T-helper 17 cell (primary cell): ENCODE results near the gene ALDH1L2. TPM values are rescaled to one million over a fixed set of nuclear protein-coding genes. Genes with fewer than 3 reads are reported as not detected.
A peak's percentile ranks its signal among the peaks of the same experiment; 100 is the strongest.

Source experiments
- ATAC-seq: fragments of 150-1000 bp; cut with Tn5 transposase; 2 replicates; pipeline ENCODE4 v1.10.0; 2021; ENCODE audit warnings: mild to moderate bottlenecking, moderate library complexity
- DNase-seq, 3 donors: peaks; one replicate each; pipeline versions ENCODE4 v3.0.0 to v3.0.0-alpha.2; 2020 to 2021
- H3K9me3 ChIP-seq: one replicate; pipeline ENCODE4 v1.7.0; 2013; ENCODE audit warnings: low read length, mild to moderate bottlenecking; ENCODE audit not compliant: control insufficient read depth, poor library complexity, severe bottlenecking
- H3K27ac Mint-ChIP-seq: one replicate; pipeline ENCODE4 v1.8.0; 2022; ENCODE audit warnings: mild to moderate bottlenecking, moderate library complexity, mixed read lengths
- H3K27me3 Mint-ChIP-seq: one replicate; pipeline ENCODE4 v1.8.0; 2022; ENCODE audit warnings: mixed read lengths
- H3K36me3 Mint-ChIP-seq: one replicate; pipeline ENCODE4 v1.8.0; 2022; ENCODE audit warnings: low read depth, mixed read lengths
- H3K4me1 Mint-ChIP-seq: one replicate; pipeline ENCODE4 v1.8.0; 2022; ENCODE audit warnings: mild to moderate bottlenecking, mixed read lengths
- H3K4me3 Mint-ChIP-seq: one replicate; pipeline ENCODE4 v1.8.0; 2022; ENCODE audit warnings: mild to moderate bottlenecking, moderate library complexity, mixed read lengths
- total RNA-seq, 4 donors: library from RNA in 2 of 4; stranded (reverse) in 2 of 4; gene quantifications; one replicate each; pipeline ENCODE4 v1.2.3 and lab custom pipeline; 2022 to 2026

Gene ALDH1L2
- total RNA-seq (under 1 TPM in 1 of 2 donors, not detected in 1; 0.20 TPM), total RNA-seq (lab: John Stamatoyannopoulos, UW) (0.53 to 0.70 reads per million in 2 donors)

DNA sequence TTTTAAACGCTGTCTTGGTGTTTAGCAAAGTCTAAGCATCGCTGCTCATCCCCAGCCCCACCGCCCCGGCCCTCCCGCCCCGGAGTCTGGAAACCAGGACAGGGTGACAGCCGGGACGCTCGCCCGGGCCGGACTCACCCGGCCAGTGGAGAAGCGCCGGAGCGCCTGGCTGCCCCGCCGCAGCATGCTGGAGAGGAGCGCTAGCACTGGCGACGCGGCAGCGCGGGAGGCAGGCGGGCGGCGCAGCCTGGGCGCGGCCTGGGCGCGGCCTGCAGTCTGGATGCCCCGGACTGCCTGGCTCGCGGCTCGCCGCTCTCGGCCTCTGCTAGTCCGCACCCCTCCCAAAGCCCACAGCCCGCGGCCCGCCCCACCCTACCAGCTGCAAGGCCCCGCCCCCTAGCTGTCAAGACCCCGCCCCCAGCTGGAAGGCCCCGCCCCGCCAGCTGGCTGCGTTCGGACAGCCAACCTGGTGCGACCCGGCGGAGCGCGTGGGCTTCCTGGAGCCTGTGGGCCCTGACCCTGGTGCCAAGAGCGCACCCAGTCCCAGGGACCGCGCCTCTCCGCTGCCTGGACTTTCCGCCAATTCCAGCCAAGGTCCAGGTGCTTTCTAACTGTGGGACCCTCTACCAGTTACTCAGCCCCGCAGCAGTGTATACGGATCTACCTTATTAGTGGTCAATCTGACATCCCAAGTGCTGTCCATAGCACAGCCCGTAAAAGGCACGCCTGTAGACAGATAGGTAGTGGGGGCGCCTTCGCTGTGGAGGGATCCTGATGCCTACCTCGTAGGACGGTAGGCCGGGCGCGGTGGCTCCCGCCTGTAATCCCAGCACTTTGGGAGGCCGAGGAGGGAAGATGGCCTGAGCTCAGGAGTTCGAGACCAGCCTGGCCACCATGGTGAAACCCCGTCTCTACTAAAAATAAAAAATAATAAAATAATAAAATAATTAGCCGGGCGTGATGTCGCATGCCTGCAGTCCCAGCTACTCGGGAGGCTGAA lies at the start of gene ALDH1L2:
ALDH1L2 (minus strand) TSS at position 208 of the 1,000 bp plus-strand sequence; CDS start at position 186, 22 bp downstream.
- peaks cover 26% of the 10 kb centered on the region for H3K27me3 Mint-ChIP-seq
- H3K4me1 Mint-ChIP-seq = peaks cover 9% of the 10 kb centered on the region
- H3K4me3 Mint-ChIP-seq = peak within 1 kb of the TSS; percentile 83
- no peak within 1 kb of the TSS for H3K27ac Mint-ChIP-seq
- no peaks in the 10 kb centered on the region for H3K9me3 ChIP-seq
- peak; percentile 25 to 34 (median 28) for DNase-seq
- H3K36me3 Mint-ChIP-seq = peaks cover 2% of the 10 kb centered on the region
- ATAC-seq = peak; percentile 91

DNA sequence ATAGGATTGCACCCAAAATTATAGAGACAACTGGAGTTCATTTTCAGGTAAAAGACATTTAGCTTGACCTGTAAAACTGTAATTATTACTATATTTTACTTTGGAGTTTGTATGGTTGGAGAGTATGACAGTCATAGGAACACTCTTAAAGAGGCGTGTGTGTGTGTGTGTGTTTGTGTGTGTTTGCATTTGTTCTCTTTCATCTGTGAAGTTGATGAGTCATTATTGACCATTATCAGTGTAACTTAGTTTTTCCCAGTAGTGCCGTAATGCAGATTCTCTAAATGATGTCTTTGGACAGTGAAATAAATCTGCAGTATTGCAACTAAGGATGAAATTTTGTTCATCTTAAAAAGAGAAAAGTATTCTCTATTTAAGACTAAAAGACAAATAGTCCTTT lies 36.3 kb upstream of the ALDH1L2 start:
- H3K27ac Mint-ChIP-seq = no peak overlapping the region
- ATAC-seq (no peak), DNase-seq (no peak)
- no peaks in the 10 kb centered on the region for H3K27me3 Mint-ChIP-seq
- H3K9me3 ChIP-seq = no peaks in the 10 kb centered on the region
- H3K4me3 Mint-ChIP-seq = no peak overlapping the region
- H3K4me1 Mint-ChIP-seq = peaks cover 7% of the 10 kb centered on the region
- peaks cover 7% of the 10 kb centered on the region for H3K36me3 Mint-ChIP-seq

DNA sequence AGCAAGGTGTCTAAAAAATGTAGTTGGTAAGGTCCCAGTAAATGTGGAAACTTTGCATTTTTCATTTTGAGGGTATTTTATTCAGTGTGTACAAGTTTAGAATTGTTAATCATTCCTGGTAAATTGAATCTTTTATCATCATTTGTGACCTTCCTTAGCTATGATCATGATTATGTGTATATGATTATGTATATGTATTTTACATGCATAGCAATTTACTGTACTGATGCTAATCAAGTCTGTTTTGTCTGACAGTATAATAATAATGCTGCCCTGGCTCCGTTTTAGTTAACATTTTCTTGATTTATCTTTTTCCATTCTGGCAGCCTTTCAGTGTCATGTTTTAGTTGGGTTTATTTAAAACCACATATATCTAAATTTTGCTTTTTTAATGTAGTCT lies 32.7 kb upstream of the ALDH1L2 start:
- Mint-ChIP-seq H3K36me3 (peaks cover 11% of the 10 kb centered on the region), H3K27me3 (no peaks in the 10 kb centered on the region), H3K4me1 (peaks cover 20% of the 10 kb centered on the region), H3K27ac (no peak overlapping the region), H3K4me3 (no peak overlapping the region)
- H3K9me3 ChIP-seq = no peaks in the 10 kb centered on the region
- ATAC-seq (no peak), DNase-seq (no peak)

DNA sequence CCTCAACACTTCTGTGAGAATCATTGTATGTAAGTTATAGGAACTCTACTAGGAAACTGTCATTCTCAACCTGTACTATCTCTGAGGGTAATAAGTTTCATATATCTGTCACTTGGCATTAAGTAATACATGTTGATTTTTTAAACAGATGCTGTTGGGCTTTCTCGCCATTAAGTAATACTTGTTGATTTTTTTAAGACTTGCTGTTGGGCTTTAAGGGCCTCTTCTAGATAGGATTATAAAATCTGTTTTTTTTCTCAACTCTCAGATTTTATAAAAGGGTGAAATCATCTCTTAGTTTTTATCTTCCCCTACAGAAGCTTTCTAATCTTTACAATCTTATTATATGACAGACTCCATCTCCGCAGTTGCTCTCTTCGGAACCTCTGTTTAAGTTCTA lies 28.8 kb upstream of the ALDH1L2 start:
- peaks cover 5% of the 10 kb centered on the region for H3K36me3 Mint-ChIP-seq
- H3K4me1 Mint-ChIP-seq = peaks cover 39% of the 10 kb centered on the region
- H3K27ac Mint-ChIP-seq = no peak overlapping the region

DNA sequence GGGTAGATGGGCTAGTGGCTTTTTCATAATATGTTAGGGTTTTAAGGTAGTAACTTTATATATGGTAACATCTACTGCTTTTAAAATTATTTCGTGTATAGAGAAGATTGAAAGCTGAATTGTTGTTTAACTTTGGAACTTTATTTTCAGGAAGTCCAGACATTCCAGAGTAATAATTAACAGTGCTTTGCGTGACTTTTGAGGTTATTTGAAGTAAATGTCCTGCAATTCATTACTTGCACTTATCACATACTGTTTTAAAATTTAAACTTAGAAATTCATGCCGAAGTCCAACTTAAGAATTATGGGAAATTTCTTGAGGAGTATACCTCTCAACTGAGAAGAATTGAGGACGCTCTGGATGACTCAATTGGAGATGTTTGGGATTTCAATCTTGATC lies 26.6 kb upstream of the ALDH1L2 start:
- no peaks in the 10 kb centered on the region for H3K9me3 ChIP-seq
- Mint-ChIP-seq H3K4me3 (no peak overlapping the region), H3K36me3 (peaks cover 8% of the 10 kb centered on the region), H3K4me1 (peaks cover 32% of the 10 kb centered on the region), H3K27ac (no peak overlapping the region), H3K27me3 (no peaks in the 10 kb centered on the region)
- no peak for ATAC-seq
- DNase-seq = no peak

More for the DNA sequence above, 28.8 kb upstream of the ALDH1L2 start:
- Mint-ChIP-seq H3K4me3 (no peak overlapping the region), H3K27me3 (no peaks in the 10 kb centered on the region)
- ATAC-seq (no peak), DNase-seq (no peak)
- H3K9me3 ChIP-seq = no peaks in the 10 kb centered on the region

DNA sequence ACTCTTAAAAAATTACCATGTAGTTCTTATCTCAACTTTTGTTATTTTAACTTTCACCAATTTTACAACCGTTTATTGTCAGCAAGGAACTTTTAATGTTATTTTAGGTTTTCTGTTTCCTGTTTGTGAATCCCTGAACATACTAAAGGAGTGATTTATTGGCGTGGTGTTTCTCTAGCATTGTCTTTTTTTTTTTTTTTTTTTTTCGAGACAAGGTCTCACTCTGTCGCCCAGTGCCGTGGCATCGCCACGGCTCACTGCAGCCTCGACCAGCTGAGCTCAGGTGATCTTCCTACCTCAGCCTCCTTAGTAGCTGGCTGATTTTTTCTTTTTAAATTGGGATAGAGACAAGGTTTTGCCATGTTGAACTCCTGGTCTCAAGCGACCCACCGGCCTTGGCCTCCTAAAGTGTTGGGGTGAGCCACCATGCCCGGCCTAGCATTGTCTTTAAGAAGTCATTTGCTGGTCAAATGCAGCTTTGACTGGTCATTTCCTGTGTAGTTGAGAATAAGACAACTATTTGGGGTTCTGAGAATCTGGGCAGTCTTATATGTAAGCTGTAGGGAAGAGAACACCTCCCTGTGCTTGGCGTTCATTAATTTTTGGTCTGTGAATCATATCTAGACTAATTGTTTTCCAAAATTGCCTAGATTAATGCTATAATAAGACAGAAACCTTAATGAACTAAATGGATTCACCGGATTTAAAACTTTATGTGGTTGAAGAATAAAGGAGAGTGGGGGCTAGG lies 25.4 kb upstream of the ALDH1L2 start:
- ATAC-seq = no peak
- Mint-ChIP-seq H3K4me1 (peaks cover 32% of the 10 kb centered on the region), H3K36me3 (peaks cover 8% of the 10 kb centered on the region), H3K27me3 (no peaks in the 10 kb centered on the region), H3K4me3 (peak overlapping the region; percentile 97), H3K27ac (peak overlapping the region; percentile 88)
- DNase-seq = no peak
- H3K9me3 ChIP-seq = no peaks in the 10 kb centered on the region

DNA sequence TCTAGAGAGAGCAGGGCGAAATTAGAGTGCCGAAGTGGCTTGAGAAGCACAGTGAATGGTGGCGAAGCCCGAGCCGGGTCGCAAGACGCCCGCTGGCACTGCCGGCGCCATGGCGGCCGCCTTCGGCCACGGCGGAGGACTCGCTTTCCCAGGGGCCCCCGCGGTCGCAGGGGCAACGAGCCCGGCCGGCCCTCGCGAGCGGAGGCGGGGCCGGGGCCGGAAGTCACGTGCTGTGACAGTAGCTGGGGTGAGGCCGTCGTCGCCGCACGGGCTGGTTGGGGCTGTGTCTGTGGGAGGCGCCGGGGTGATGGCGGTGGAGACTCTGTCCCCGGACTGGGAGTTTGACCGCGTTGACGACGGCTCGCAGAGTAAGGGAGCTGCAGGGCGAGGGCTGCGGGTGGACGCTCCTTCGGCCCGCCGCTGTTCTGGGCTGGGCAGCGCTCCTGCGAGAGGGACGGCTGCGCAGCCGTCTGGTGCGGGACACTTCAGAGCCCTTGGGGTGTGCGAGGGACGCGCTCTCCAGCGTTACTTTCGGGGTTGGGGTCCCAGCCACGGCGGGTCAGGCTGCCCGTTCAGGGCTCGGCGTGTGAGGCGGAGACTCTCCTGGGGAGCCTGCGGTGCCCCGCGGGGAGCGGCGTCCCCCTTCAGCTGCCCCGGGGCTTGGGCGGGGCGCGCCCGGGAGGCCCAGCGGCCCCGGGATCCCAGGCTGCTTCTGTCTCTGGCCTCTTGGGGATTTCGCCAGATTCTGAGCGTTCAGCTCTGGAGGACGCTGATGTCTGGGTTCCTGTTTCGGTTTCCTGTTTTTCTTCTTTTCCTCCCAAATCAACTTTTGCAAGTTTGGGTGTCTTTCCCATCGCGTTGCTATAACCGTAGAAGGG lies 23.5 kb upstream of the ALDH1L2 start, which contains the start of gene WASHC4:
WASHC4 (plus strand) TSS at position 238 of the 878 bp plus-strand sequence; CDS start at position 308, 70 bp downstream.
- H3K27ac Mint-ChIP-seq = peak within 1 kb of the TSS; percentile 88
- H3K36me3 Mint-ChIP-seq = peaks cover 11% of the 10 kb centered on the region
- peak within 1 kb of the TSS; percentile 97 for H3K4me3 Mint-ChIP-seq
- H3K27me3 Mint-ChIP-seq = peaks cover 12% of the 10 kb centered on the region
- peak; percentile 88 to 92 (median 92) for DNase-seq
- ATAC-seq = peak; percentile 97
- no peaks in the 10 kb centered on the region for H3K9me3 ChIP-seq
- peaks cover 26% of the 10 kb centered on the region for H3K4me1 Mint-ChIP-seq

DNA sequence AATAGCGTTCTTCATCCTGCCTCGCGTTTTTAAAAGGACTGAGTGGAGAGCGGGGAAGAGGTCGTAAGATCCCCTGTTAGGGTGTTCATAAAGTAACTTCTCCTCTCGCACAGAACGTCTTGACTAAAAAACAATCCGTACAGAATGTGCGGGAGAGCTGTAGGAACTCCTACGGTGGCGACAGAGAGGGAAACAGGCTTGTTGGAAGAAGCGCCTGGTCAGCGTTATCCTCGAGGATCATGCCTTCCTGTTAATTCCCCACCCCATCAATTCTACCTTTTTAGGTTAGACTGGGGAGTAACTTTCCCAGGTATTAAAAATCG lies 22.9 kb upstream of the ALDH1L2 start:
- Mint-ChIP-seq H3K27ac (peak overlapping the region; percentile 88), H3K4me3 (peak overlapping the region; percentile 97), H3K27me3 (peaks cover 18% of the 10 kb centered on the region), H3K36me3 (peaks cover 9% of the 10 kb centered on the region), H3K4me1 (peaks cover 23% of the 10 kb centered on the region)
- no peak for DNase-seq
- no peak for ATAC-seq
- H3K9me3 ChIP-seq = no peaks in the 10 kb centered on the region

DNA sequence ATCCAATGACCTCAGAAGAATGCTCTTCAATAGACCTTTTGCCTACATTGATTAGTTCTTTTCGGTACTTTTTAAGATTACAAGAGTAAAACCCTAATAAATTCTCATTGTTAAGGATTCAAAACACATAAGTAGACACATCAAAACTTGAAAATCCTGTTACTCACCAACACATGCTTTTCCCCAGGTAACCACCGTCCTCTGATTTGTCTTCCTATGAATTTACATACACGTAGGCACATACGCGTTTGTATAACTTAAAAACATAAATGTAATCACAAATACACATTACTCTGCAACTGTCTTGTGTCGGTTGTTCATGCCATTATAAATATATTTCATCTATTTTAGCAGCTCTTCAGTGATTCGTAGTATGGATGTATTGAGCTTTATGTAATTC lies 22.4 kb upstream of the ALDH1L2 start:
- ATAC-seq (no peak), DNase-seq (no peak)
- peak overlapping the region; percentile 88 for H3K27ac Mint-ChIP-seq
- no peaks in the 10 kb centered on the region for H3K9me3 ChIP-seq
- H3K36me3 Mint-ChIP-seq = peaks cover 6% of the 10 kb centered on the region
- H3K4me1 Mint-ChIP-seq = peaks cover 19% of the 10 kb centered on the region
- H3K4me3 Mint-ChIP-seq = peak overlapping the region; percentile 97
- peaks cover 23% of the 10 kb centered on the region for H3K27me3 Mint-ChIP-seq

DNA sequence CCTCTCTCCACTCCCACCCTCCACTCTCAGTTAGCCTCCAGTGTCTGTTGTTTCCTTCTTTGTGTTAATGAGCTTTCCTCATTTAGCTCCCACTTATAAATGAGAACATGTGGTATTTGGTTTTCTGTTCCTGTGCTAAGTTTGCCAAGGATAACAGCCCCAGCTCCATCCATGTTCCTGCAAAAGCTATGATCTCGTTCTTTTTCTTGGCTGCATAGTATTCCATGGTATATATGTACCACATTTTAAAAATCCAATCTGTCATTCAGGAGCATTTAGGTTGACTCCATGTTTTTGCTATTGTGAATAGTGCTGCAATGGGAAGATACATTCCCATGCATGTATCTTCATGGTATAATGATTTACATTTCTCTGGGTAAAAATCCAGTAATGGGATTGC lies 20.5 kb upstream of the ALDH1L2 start:
- H3K27ac Mint-ChIP-seq = no peak overlapping the region
- peaks cover 6% of the 10 kb centered on the region for H3K36me3 Mint-ChIP-seq
- H3K27me3 Mint-ChIP-seq = peaks cover 34% of the 10 kb centered on the region
- DNase-seq = no peak
- H3K9me3 ChIP-seq = no peaks in the 10 kb centered on the region
- no peak for ATAC-seq
- H3K4me3 Mint-ChIP-seq = no peak overlapping the region
- peaks cover 12% of the 10 kb centered on the region for H3K4me1 Mint-ChIP-seq

DNA sequence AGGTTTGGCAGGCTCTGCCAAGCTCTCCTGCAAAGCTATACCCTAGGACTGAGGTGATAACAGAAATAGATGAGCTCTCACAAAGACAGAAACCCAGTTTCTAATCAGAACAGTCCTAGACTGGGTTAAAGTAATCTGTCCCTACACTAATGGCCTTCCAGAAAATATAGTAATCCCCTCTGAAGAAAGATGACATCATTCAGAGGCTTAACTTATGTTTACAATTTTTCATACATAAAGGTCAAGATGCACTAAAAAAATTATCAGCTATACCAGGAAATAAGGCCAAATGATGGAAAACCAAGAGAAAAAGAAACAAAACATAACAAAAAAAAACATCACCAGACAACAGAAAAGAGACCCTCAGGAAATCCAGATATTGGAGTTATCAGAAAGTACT lies 18.4 kb upstream of the ALDH1L2 start:
- peaks cover 2% of the 10 kb centered on the region for H3K4me1 Mint-ChIP-seq
- peaks cover 52% of the 10 kb centered on the region for H3K27me3 Mint-ChIP-seq
- DNase-seq (no peak), ATAC-seq (no peak)
- peaks cover 6% of the 10 kb centered on the region for H3K36me3 Mint-ChIP-seq
- H3K9me3 ChIP-seq = no peaks in the 10 kb centered on the region
- H3K4me3 Mint-ChIP-seq = no peak overlapping the region
- H3K27ac Mint-ChIP-seq = no peak overlapping the region

DNA sequence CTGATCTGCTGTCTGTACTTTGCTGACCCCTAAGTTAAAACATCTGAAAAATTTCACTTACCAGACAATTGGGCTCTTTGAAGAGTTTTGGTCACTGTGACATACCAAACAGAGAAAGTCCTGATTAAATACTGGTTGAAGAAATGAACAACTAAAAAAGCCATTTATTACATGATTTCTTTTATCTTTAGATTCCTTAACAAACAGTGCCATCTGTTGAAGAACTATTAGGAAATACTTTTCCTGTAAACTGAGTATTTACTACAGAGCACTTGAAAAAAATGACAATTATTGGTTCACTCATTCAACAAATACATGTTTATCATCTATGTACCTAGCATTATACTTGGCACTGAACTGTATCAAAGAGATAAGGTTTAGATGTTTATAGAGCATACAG lies 16.7 kb upstream of the ALDH1L2 start:
- H3K4me3 Mint-ChIP-seq = no peak overlapping the region
- no peaks in the 10 kb centered on the region for H3K9me3 ChIP-seq
- H3K27me3 Mint-ChIP-seq = peaks cover 52% of the 10 kb centered on the region
- peaks cover 2% of the 10 kb centered on the region for H3K4me1 Mint-ChIP-seq
- no peak overlapping the region for H3K27ac Mint-ChIP-seq
- peaks cover 4% of the 10 kb centered on the region for H3K36me3 Mint-ChIP-seq
- DNase-seq (no peak), ATAC-seq (no peak)
